ENCODE measurements around the gene HS1BP3.

The HS1BP3 gene

GRCh38 chr2:20641123-20641985, 9.5 kb downstream of the HS1BP3 start:
- TF ChIP-seq, protein P1, sequence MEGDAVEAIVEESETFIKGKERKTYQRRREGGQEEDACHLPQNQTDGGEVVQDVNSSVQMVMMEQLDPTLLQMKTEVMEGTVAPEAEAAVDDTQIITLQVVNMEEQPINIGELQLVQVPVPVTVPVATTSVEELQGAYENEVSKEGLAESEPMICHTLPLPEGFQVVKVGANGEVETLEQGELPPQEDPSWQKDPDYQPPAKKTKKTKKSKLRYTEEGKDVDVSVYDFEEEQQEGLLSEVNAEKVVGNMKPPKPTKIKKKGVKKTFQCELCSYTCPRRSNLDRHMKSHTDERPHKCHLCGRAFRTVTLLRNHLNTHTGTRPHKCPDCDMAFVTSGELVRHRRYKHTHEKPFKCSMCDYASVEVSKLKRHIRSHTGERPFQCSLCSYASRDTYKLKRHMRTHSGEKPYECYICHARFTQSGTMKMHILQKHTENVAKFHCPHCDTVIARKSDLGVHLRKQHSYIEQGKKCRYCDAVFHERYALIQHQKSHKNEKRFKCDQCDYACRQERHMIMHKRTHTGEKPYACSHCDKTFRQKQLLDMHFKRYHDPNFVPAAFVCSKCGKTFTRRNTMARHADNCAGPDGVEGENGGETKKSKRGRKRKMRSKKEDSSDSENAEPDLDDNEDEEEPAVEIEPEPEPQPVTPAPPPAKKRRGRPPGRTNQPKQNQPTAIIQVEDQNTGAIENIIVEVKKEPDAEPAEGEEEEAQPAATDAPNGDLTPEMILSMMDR (IDR thresholded peaks at IDR 0.05; ENCODE audit: control insufficient read depth, insufficient read depth, low read depth, low read length, missing control alignments) = no peak
- no peak overlapping the region for H3K4me3 ChIP-seq (ENCODE audit: control insufficient read depth, low read depth, low read length)
- DNase-seq (ENCODE audit: low read depth) = no peak

- TF ChIP-seq, protein P1 (IDR thresholded peaks at IDR 0.05; ENCODE audit: control insufficient read depth, insufficient read depth, low read depth, low read length, missing control alignments) = no peak
- no peak overlapping the region for H3K4me3 ChIP-seq (ENCODE audit: control insufficient read depth, low read depth, low read length)
- no peak for DNase-seq (ENCODE audit: low read depth)
Observed at GRCh38 chr2:20640411-20641122, 10.3 kb downstream of the HS1BP3 start.

DNA sequence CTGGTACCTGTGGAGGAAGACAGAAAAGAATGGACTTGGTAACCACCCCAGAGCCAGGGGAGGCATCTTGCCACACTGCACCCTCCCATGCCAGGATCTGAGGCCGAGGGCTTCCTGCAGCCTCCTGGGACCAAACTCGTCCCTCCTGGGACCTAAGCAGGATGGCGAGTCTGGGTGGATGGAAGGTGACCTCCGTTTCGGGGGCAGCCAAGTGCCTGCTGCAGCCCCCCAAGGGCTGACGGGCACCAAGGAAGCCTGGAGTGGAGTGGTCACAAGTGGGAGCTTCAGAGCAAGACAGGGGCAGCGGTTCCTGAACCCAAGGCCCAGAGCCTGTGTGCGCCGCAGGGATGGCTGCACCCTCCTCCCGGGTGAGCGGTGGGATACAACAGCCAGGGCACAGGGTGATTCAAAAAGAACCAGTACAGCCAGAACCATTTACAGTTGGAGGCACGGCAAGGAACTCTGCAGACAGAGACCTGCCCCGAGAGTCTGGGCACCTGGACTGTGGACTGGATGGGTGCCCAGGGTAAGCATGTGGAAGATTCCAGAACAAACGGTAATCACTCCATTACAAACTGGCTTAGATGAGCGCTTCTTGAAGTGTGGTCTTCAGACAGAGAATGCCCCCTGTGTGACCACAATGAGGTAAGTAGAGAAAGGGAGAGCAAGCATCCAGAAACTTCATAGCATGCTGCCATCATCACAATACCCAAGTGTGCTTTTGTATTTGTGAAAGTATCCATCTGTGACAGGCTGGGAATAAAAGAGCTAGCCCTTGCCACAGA, 12.1 kb downstream of the HS1BP3 start:
- no peak overlapping the region for H3K4me3 ChIP-seq (ENCODE audit: control insufficient read depth, low read depth, low read length)
- TF ChIP-seq, protein P1 (IDR thresholded peaks at IDR 0.05; ENCODE audit: control insufficient read depth, insufficient read depth, low read depth, low read length, missing control alignments) = no peak
- no peak for DNase-seq (ENCODE audit: low read depth)

- no peak overlapping the region for H3K4me3 ChIP-seq (ENCODE audit: control insufficient read depth, low read depth, low read length)
- TF ChIP-seq, protein P1 (IDR thresholded peaks at IDR 0.05; ENCODE audit: control insufficient read depth, insufficient read depth, low read depth, low read length, missing control alignments) = no peak
- no peak for DNase-seq (ENCODE audit: low read depth)
Observed at GRCh38 chr2:20638014-20638413, 12.9 kb downstream of the HS1BP3 start.

DNA sequence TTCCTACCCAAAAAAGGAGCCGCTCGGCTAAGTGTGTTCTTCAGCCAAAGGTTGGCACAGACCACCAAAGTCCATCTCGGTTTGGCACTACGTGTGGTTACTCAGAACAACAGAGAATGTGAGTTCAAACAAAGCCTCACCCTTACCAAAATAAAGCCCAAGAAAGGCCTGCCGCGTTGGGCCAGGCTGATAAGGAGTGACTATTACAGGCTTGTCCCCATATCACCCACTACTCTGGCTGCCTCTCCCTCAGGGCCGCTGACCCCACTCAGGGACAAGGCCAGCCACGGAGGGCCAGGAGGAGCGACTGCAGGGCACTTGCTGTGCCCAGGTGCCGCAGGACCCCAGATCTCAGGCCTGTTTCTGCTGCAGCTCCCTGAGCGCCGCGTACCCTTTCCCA, 13.8 kb downstream of the HS1BP3 start:
- TF ChIP-seq, protein P1 (IDR thresholded peaks at IDR 0.05; ENCODE audit: control insufficient read depth, insufficient read depth, low read depth, low read length, missing control alignments) = no peak
- H3K4me3 ChIP-seq (ENCODE audit: control insufficient read depth, low read depth, low read length) = no peak overlapping the region
- DNase-seq (ENCODE audit: low read depth) = no peak
